Activated naive CD8-positive, alpha-beta T cell treated with anti-CD3 and anti-CD28 coated beads, Interleukin-2, amount 50 U/mL, for 16 hours (primary cell): ENCODE data around the gene TP53BP1.

Source experiments
- DNase-seq: peaks from one replicate; pipeline ENCODE4 v3.0.0-alpha.2; 2020; ENCODE audit warnings: low read depth, low spot score

Gene TP53BP1

DNA sequence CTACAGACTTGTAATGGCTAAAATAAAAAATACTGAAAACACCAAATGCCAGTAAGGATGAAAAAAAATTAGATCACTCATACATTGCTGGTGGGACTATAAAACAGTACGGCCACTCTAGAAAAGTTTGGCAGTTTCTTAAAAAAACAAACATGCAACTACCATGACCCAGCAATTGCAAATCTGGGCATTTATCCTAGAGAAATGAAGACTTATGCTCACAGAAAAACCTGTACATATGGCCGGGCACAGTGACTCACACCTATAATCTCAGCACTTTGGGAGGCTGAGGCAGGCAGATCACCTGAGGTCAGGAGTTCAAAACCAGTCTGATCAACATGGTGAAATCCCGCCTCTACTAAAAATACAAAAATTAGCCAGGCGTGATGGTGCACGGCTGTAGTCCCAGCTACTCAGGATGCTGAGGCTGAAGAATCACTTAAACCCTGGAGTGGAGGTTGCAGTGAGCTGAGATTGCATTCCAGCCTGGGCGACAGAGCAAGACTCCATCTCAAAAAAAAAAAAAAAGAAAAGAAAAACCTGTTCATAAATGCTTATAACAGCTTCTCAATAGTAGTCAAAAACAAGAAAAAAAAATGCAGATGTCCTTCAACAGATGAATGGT lies 5.6 kb downstream of the TP53BP1 start:
- DNase-seq: no peak

DNA sequence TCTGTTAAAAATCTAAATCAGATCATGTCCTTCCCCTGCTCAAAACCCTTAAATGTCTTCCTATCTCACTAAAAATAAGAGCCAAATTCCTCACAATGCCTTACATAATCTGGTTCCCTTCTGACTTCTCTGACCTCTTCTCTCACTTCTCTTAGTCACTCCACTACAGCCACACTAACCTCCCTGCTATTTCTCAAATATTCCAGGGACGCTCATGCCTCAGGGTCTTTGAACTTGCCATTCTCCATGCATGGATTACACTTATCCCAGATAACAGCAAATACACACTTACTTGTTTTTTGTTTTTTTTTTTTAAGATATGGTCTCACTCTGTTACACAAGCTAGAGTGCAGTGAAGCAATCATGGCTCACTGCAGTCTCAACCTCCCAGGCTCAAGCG lies 8.5 kb downstream of the TP53BP1 start:
- no peak for DNase-seq

DNA sequence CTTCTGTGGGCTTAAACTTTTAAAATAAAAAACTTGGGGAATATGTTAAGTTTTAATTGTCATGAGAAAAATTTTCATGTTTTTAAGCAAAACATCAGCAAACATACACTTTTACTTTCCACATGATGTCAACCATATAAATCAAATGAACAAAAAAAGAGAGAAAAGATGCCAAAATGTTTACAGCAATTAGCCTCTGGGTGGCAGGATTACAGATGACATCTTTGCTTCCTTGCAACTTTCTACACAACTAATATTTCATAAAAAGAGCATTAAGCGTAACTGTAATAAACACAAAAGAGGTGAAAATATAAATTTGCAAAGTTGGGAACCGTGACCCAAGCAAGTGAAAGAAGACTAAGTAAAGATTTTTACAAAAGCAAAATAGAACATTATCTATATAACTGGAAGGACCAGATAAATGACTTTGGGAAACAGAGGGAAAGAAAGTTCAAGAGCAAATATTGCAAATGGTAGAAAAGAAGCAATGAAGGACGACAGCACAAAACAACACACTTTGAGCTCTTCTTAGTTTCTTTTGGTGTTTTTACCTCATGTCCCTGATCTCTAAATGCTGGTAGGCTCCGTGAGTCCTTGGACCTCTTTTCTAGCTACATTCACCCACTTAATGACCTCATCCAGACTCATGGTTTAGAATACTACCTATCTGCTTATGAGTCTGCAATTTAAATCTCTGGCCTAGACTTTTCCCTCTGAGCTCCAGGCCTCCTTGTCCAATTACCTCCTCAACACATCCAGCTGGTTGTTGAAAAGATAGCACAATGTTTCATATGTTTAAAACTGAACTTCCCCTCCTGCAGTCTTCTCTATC lies 9.4 kb downstream of the TP53BP1 start:
- no peak for DNase-seq

DNA sequence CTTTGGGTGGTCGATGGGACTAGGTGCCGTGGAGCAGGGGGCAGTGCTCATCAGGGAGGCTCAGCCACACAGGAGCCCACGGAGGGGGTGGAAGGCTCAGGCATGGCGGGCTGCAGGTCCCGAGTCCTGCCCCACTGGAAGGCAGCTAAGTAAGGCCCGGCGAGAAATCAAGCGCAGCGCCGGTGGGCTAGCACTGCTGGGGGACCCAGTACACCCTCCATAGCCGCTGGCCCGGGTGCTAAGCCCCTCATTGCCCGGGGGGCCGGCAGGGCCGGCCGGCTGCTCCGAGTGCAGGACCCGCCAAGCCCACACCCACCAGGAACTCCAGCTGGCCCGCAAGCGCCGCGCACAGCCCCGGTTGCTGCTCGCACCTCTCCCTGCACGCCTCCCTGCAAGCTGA lies 19.1 kb downstream of the TP53BP1 start:
- no peak for DNase-seq

DNA sequence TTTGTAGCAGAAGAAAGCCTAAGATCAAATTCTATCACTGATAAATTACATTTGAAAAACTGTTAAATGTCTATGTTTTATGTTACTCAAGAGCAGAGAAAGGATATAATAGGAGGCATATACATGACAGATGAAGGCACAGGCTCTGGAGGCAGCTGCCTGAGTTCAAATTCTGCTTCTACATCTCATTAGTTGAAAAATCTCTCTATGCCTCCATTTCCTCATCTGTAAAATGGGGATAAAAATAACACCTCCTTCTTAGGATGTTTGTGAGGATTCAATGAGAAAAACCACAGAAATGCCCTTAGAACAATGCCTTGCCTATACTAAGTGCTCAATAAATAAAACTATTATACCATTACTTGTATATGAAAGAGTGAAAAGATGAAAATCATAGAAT lies 21.0 kb downstream of the TP53BP1 start:
- no peak for DNase-seq

DNA sequence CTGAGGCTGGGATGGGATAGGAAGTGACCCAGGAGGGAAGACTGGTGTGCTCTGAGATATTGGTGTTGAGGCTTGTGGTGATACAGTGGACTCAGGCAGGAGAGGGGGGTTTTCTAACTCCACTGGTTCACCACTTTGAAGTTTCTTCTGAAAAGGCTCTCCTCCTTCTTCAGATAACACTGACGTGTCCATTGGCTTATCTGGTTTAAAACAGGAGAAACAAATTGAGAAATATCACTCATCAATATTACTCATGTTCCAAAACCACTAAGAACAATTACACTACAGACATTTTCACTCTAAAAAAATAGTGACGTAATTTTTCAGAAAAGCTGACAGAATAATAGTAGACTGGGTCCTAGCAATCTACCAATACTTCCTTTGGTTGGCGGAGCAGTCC lies 23.1 kb downstream of the TP53BP1 start:
- DNase-seq: no peak

DNA sequence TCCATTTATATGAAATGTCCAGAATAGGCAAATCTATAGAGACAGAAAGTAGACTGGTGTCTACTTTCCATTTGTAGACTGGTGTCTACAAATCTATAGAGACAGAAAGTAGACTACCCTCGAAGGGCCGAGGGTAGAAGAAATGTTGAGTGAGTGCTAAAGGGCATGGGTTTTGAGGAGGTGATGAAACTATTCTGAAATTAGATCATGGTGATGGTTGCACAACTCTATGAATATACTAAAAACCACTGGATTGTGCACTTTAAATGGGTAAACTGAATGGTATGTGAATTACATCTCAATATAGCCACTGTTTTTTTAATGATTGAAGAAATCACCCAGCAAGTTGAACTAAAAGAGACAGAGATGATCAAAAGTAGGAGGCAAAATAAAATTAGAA lies 27.9 kb downstream of the TP53BP1 start:
- no peak for DNase-seq

DNA sequence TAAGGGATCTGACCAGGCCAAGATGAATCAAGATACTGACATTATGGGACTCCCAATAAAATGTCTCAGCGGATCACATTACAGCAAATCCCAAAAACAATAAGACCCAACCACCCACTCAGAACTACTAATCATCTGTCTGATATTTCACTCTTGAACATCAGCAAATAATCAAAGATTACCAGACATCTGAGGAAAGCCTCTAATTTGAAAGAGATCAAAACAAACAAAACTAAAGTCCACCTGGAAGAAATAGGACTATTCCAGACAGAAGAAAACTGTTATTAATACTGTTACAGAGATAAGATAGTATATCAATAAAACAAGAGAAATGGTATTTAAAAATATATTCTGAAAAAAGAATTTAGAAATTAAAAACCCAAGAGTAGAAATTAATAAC lies 29.0 kb downstream of the TP53BP1 start:
- DNase-seq: no peak

DNA sequence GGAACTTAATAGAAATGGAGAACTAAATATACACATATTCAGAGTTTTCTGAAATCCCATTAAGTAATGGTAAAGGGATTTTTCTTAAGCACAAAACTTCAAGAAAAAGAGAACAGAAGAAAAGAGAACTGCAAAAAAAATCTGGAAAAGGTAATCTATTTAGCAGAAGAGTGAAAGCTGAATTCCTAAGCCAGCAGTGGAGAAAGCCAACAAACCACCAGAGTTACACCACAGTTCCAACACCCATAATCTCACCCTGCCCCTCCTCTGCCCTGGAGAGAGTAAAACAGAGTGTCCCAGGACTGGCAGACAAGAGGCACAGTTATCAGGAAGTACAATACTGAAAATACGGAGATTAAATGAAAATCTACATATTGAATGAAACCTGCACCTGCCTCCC lies 29.4 kb downstream of the TP53BP1 start:
- no peak for DNase-seq

DNA sequence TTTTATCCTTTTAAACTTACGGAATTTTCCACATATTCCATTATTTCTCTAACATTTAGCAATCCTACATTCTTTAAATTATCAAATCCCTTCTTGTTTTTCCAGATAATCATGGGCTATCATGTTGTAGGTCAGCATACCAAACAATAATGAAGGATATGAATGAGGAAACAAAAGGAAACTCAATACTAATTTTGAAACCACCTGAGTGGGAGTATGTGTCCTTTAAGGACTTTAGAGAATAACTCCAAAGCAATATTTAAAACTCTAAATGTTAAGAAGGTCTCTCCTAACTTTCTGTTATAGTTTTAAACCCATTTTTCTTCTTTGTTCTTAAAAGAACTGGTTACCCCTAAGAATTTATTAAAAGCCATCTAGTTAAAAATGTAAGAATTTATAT lies 43.0 kb downstream of the TP53BP1 start:
- DNase-seq: no peak

DNA sequence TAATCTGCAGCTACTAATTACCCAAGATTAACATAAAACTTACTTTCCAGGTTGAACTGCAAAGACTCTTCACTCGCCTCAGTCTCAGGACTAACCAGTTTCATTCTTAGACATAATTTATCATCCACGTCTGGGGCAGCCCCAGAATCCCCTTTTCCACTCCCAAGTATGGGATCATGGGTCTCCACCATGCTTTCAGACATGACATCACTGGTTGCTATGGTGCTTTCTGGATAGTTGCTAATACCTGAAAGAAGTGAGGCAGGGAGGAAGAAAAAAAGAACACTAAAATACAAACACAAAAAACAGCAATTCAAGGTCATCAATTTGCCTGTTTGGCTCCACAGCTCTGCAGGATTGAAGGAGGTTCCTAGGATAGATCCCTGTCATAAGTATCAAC lies 46.6 kb downstream of the TP53BP1 start:
- no peak for DNase-seq

DNA sequence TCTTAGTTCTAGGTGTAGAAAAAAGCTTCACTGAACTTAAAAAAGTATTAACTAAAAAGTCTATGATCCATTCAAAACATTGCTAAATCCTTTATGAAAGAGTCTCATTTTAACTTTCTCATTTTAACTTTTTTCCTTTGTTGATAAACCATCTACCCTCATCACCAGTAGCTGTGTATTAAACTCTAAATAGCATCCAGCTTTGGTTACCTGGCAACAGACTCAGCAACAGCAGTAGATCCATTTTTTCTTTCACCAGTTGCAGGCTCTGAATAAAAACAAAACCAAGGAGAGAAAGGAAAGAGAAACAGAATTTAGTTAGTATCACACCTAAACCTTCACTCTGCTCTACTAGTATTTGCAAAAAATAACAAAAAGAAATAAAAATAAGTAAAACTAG lies 51.6 kb downstream of the TP53BP1 start:
- DNase-seq: no peak

DNA sequence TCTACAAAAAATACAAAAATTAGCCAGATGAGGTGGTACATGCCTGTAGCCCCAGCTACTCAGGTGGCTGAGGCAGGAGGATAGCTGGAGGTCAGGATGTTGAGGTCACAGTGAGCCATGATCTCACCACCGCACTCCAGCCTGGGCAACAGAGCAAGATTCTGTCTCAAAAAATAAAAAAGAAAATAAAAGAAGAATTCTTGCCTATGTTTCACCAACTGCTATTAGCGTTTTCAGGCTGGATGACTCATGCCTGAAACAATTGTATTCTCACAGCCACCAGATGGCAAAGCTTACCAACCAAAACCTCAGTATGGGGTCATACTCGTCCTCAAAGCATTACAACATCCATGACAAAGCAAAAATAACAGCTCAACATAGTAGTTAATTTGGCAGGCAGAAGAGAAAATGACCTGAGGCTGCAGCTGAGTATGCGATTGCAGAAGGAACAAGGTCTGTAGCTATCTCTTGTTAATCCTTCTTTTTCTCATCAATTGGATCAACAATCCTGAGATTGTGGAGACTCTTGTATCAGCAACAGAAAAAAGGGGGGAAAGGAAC lies 52.2 kb downstream of the TP53BP1 start:
- no peak for DNase-seq

DNA sequence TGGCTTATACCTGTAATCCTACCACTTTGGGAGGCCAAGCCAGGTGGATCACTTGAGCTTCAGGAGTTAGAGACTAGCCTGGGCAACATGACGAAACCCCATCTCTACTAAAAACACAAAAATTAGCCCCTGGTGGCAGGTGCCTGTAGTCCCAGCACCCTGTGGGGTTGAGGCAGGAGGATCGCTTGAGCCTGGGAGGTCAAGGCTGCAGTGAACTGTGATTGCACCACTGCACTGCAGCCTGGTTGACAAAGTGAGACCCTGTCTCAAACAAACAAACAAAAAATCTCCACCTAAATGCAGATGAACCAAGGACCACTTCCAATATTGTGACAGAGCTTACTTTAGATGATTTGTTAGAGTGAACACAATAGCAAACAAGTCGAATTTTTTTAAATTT lies 53.7 kb downstream of the TP53BP1 start:
- no peak for DNase-seq

DNA sequence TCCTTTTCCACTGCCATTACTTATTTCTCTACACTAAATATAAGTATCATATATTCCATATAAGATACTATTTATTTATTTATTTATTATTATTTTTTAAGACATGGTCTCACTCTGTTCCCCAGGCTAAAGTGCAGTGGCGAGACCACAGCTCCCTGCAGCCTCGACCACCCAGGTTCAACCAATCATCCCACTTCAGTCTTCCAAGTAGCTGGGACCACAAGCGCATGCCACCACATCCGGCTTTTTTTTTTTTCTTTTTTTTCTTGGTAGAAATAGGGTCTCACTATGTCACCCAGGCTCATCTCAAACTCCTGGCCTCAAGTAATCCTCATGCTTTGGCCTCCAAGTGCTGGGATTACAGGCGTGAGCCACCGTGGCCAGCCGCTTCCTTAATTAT lies 56.6 kb downstream of the TP53BP1 start:
- no peak for DNase-seq

DNA sequence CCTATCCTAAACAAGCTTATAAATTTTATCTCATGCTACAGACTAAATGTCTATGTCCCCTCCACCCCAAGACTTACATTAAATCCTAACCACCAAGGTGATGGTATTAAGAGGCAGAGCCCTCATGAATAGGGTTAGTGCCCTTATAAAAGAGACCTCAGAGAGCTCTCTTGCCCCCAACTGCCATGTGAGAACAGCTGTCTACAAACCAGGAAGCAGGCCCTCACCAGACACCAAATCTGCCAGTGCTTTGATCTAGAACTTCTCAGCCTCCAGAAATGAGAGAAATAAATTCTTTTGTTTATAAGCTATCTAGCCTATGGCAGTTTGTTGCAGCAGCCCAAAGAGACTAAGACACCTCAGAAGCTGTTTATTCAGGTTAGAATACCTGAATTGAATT lies 58.5 kb downstream of the TP53BP1 start:
- no peak for DNase-seq

DNA sequence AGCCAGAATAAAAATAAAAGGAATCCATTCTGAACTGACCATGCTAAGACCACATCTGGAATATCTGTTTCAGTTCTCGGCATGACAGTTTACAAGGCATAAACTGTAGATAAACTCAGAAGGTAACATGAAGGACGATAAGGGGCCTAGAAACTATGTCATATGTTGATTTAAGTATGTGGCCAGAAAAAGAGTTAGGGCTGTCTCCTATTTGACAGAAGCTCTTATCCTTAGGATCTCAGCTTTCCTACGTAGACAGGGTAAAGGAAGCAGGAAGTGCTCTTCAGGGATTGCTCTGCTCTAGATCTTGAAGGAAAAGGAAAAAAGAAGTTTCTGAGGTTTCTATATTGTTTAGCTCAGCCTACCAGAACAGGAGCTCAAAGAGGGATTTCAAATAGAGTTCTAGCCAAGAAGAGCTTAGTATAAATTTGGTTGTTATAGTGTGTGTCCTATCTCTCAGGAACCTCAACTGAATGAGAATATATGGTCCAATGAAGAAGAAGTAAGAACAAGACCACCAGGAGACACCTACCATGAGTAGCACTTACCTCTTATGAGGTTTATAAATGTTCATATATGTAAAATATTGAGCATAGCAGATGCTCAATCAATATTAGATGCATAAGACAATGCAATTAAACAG lies 59.2 kb downstream of the TP53BP1 start:
- DNase-seq: no peak

DNA sequence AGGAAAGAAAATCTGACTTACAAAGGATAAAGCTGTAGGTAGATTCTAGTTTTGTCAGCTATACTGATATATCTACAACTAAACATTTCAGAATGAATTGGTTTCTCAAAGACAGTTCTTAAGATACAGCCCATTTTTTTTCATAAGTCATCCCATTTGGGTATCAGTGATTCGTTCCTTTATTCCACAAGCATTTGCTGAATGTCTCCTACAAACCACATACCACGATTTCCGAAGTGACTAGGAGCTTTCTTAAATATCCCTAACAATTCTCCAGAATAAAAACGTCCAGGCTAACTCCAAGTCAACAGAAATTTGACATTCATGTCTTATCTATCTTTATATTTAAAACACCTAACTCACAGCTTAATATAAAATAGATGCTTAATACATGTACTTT lies 59.8 kb downstream of the TP53BP1 start:
- no peak for DNase-seq

DNA sequence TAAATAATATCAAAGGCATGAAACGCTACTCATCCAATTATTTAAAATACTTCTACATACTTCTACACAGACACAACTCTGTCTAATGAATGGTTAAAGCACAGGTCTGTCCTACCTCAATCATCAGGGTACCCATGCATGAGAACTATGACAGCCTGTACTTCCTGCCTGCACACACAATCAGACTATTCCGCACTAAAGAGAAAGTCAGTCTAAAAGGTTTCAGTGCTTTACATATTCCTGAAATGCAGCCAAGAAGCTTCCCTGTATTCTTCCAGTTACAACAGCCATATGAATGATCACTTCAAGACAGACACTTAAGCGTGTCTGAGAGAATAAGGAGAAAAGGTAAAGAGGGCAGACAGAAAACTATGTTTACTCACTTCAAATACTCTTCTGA lies 63.3 kb downstream of the TP53BP1 start:
- no peak for DNase-seq

DNA sequence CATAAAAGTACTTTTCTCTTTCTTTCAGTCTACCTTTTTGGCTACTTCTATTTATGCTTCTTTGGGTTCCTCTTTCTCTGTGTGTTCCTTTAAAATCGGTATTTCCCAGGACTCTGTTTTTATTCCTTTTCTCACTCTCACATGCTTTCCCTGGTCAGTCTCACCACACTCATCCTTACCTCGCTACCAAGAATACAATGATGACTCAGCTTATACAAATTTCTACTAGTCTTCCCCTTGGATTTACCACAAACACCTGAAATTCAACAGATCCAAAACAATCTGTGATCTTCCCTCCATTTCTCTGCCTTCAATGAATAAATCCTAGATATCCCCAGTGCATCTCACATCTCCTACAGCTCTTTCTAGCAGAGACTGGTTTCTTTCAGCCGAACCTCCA lies 69.2 kb downstream of the TP53BP1 start:
- no peak for DNase-seq

DNA sequence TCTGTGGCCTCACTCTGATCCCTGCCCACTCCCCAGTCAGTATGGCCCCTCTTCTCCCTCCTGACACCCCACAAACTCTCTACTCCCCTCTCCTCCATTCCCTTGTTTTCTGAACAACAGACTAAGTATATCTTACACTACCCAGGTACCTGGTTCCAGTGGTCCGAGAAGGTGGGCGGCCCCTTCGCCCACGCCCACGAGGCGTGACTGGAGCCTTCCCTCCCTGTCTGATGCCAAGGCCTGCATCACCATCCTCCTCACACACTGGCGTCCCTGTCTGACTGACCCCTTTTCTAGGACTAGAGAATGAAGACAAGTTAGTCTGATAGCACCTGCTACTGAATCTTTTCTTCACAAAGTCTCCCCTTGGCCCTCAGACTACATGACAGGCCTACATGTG lies 72.1 kb downstream of the TP53BP1 start:
- no peak for DNase-seq

DNA sequence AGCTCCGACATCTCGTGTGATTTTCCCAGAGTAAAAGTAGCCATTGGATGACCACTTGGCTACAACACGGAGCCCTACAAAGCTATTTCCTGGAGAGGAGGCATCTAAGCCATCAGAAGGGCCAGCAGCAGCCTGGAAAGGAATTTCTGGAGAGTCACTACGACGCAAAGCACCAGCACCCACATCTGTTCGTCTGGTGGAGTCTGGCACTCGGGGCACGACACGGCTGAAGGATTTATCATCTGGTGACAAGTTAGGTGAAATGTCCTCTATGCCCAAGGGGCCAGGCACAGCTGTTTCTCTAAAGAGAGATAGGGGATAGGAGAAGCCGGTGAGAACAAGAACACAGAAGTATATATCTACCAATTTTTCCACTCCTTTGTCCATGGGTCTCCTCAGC lies 72.5 kb downstream of the TP53BP1 start:
- DNase-seq: no peak

DNA sequence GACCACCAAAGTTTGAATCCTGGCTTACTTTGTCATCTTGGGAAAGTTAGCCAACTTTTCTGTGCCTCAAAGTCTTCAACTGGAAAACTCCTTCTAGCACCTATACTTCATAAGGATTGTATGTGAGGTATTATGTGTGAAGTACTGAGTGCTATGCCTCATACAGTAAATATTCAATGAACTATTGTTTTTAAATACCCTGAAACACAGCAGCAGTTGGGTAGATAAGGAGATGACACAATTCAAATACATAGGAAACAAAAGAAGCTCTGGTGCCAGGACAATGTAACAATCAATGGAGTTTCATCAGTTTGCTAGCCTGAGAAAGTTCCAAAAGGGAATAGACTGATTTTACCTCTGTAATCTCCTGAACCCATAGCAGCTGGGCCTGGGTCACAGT lies 78.8 kb downstream of the TP53BP1 start:
- DNase-seq: no peak
